ENCODE data around the gene OSBP.
"Not testable (repeated sequence)": the region's sequence is repeated elsewhere in the genome, so short reads cannot be mapped to it uniquely, and the experiment has no call there.

OSBP gene, protein sequence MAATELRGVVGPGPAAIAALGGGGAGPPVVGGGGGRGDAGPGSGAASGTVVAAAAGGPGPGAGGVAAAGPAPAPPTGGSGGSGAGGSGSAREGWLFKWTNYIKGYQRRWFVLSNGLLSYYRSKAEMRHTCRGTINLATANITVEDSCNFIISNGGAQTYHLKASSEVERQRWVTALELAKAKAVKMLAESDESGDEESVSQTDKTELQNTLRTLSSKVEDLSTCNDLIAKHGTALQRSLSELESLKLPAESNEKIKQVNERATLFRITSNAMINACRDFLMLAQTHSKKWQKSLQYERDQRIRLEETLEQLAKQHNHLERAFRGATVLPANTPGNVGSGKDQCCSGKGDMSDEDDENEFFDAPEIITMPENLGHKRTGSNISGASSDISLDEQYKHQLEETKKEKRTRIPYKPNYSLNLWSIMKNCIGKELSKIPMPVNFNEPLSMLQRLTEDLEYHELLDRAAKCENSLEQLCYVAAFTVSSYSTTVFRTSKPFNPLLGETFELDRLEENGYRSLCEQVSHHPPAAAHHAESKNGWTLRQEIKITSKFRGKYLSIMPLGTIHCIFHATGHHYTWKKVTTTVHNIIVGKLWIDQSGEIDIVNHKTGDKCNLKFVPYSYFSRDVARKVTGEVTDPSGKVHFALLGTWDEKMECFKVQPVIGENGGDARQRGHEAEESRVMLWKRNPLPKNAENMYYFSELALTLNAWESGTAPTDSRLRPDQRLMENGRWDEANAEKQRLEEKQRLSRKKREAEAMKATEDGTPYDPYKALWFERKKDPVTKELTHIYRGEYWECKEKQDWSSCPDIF

DNA sequence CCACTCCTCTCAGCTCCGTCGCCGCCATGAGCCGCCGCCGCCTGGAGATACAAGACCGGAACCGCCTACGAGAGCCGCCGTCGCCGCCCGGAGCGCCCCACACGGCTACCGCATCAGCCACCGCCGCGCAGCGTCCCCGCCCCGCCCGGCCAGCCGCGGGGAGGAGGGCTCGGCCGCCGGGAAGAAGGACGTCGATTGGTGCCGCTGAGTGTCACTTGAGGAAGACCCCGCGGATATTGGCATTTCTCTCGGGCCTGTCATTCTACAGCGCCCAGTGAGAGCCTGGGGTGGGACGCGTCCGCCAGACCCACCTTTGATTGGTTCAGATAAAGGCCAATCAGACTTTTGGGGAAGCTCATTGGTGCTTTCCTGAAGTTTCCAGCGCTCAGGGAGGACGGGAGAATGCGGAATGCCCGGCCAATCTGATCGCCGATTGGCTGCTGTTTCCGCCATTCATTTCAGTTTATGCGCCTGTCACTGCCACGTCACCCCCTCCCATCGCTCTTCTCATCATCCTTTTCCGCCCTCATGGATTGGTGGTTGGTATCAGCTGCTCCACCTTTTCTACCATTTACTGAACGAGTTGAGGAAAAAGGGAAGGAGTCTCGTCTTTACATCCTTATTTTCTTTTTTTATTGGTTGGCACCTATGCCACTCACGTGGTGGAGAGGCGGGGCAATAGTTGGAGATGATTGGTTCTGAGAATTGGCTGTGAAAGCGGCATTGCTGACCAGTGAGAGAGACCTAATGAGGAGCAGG is at the start of gene OSBP:
TSS of gene OSBP (minus strand) at position 138 of the 759 bp plus-strand sequence. CDS start at position 28, 110 bp downstream.
- DNase-seq: peak; percentile 92

DNA sequence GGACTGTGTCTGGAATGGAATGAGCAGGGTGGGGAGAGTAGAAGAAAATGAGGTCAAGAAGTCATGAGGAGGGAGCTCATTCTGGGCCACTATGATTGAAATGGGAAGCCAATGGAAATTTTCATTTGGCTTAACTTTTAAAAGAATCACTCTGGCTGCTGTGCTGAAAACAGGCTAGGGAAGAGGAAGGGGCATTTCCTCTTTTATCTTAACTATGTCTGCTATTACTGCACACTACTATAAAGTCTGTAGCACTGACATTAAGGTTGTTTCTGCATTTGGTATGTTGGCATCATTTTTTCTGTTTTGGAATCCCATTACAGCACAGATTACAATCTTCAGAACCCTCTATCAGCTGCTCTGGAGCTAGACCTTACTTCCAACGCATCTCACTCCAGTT is 45.0 kb upstream of the OSBP start:
- no peak for DNase-seq

DNA sequence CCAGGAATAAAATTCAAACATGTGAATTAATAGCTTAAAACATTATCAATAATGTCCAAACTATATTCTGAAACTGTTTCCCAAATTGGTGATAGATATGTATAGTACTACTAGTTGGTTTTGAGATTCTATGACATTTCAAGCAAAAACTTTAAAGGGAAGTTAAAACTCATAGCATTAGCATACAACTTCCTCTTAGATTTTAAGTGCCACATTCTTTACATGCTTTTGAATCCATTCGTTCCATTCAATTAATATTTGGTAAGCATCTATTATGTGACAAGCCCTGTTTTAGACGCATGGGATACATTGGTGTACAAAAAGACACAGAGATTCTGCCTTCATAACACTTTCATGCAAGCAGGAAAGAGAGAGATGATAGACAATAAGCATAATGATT is 44.4 kb upstream of the OSBP start:
- no peak for DNase-seq

DNA sequence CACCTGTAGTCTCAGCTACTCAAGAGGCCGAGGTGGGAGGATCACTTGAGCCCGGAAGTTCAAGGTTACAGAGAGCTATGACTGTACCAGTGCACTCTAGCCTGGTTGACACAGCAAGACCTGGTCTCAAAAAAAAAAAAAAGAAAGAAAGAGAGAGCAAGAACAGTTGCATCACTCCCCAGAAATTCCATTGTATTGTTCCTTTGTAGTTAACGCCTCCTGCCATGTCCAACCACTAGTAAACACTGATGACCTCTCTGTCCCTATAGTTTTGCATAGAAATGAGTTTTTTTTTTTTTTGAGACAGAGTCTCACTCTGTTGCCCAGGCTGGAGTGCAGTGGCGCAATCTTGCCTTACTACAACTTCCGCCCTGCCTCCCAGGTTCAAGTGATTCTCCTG is 42.5 kb upstream of the OSBP start:
- no peak for DNase-seq

DNA sequence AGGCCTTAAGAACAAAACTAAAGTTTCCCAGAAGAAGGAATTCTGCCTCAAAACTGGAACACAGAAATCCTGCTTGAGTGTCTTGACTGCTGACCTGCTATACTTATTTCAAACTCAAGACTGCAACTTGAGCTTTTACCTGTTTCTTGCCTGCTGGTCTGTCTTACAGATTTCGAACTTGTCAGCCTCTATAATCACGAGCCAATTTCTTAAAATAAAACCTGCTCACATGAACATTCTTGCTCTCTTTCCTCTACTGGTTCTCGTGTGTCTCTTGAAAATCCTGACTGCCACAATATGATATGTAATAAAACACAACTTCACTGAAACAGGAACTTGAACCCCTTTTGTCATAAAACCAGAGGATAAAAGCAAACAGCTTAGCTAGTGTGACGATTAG is 39.3 kb upstream of the OSBP start:
- DNase-seq: no peak

DNA sequence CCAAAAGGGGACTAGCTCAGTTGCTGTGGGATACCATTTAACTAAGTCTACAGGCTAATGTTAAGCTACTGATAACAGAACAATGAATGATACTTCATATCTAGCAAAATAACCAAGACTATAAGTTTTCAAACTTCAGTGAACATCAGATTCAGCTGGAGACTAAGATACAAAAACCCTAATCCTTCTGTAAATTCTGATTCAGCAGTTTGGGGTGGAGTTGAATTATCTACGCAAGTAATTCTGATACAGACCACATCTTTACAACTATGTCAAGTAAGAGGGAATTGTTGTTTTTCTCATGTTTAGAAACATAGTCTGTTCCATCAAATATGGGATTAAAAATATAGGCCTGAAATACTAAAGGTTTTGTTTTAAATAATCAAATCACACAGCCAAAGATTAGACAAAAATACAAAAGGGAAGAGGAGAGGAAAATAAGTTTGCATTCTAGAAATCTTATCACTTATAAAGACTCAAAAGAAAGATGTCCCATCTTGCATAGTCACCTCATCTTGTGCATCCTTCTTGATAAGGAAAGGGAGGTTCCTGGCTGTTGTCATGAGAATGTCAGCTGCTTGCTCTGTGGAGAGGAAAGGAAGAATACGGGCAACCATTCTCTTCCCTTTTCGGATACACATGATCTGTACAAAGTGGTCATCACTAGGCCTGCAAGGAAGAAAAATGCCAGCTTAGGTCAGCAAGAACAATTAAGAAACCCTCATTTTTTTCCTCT is 31.8 kb upstream of the OSBP start:
- no peak for DNase-seq

DNA sequence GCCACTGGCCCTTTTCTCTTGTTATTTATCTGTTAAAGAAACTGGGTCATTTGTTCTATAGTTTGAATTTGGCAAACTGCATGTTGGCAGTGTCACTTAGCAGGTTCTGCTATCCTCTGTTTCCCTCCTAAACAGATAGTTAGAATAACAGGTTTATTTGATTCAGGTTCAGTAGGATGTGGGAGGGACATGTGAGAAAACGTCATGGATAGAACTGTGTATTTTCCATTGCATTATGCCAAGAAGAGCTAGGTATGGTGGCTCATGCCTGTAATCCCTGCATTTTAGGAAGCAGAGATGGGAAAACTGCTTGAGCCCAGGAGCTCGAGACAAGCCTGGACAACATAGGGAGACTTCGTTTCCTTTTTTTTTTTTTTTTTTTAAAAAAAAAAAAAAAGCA is 29.0 kb upstream of the OSBP start:
- no peak for DNase-seq

DNA sequence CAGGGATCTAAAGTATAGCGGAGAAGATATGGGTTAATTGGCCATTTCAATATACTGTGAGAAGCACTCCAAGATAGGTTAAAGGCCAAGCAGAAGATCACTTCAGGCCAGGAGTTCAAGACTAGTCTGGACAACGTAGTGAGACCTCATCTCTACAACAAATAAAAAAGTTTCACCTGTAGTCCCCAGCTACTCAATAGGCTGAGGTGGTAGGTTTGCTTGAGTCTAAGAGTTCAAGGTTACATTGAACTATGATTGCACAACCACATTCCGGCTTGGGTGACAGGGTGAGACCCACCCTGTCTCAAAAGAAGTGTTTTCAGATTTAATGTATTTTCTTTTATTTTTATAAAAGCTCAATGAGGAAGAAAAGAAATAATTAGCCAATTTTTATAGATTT is 27.8 kb upstream of the OSBP start:
- DNase-seq: no peak

DNA sequence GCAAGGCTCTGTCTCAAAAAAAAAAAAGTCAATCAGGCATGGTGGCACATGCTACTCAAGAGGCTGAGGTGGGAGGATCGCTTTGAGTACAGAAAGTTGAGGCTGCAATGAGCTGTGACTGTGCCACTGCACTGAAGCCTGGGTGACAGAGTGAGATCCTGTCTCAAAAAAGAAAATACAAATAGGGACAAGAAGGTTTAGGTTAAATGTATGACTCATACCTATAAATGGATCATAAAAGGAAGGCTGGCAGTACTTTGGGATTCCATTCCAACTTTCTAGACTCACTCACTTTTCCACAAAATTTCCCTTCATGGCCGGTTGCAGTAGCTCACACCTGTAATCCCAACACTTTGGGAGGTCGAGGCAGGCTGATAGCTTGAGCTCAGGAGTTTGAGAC is 25.6 kb upstream of the OSBP start:
- no peak for DNase-seq

DNA sequence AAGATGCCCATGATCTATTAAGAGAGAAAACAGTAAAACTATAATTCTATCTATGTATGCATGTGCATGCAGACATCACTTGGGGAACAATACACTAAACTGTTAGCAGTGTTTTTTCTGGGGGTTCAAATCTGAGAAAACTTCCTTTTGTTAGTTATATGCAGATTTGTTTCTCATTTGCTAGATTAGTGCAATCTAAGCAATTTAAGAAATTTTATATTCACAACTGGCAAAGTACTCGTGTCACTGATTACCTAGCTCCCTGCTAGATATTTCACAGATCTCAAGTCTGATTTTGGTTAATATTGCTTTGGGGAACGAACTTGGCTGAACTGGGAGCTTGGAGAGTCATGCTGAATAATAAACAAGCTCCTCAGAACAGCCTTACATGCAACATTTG is 14.9 kb upstream of the OSBP start:
- DNase-seq: no peak

DNA sequence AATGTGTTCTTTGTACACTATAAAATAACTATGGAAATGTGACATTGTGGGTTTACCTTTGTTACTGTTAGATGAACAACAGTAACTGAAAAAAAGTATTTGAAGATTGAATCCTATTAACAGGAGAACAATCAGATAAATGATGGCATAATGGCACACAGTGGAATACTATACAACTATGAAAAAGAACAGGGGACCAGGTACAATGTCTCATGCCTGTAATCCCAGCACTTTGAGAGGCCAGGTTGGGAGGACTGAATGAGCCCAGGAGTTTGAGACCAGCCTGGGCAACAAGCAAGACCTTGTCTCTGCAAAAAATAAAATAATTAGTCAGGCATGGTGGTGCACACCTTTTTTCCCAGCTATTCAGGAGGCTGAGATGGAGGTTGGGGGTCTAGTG is 14.4 kb upstream of the OSBP start:
- DNase-seq: no peak

DNA sequence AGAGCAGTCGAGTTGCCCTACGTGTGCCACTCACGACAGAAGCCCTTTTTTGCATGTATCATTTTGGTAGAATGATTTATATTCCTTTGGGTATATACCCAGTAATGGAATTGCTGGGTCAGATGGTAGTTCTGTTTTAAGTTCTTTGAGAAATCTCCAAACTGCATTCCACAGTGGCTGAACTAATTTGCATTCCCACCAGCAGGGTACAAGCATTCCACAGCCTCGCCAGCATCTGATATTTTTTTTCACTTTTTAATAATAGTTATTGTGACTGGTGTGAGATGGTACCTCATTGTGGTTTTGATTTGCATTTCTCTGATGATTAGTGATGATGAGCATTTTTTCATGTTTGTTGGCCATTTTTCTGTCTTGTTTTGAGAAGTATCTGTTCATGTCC is 11.4 kb upstream of the OSBP start:
- DNase-seq: not testable (repeated sequence)

DNA sequence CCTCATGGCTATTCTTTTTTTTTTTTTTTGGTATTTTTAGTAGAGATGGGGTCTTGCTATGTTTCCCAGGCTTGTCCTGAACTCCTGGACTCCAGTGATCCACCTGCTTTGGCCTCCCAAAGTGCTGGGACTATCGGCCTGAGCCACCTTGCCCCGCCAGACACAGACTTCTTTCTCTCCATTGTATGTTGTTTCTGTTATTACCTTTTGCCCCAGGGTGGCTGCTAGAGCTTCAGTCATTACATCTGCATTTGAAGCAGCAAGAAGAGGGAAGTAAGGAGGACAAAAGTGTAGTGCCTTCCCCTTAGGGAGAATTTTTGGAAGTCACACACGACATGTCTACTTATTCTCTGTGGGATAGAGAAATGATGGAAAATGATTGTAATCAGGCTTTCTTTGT is 10.1 kb upstream of the OSBP start:
- no peak for DNase-seq

DNA sequence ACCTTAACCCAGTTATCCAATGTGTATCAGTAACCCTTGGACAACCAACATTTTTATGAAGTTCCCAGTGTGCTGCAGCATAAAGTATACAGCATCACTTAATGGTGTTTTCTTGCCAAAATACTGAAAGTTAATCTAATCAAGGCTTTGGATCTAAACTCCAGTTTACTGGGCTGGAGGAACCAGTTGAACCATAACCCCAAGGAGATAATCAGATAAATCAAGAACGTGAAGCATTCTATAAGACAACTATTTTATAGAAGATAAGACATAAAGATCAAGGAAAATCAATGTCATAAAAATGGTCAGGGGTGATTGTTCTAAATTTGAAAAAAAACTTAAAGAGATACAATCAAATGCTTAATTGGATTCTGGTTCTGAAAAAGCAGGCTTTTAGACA is 2.3 kb upstream of the OSBP start:
- DNase-seq: no peak

DNA sequence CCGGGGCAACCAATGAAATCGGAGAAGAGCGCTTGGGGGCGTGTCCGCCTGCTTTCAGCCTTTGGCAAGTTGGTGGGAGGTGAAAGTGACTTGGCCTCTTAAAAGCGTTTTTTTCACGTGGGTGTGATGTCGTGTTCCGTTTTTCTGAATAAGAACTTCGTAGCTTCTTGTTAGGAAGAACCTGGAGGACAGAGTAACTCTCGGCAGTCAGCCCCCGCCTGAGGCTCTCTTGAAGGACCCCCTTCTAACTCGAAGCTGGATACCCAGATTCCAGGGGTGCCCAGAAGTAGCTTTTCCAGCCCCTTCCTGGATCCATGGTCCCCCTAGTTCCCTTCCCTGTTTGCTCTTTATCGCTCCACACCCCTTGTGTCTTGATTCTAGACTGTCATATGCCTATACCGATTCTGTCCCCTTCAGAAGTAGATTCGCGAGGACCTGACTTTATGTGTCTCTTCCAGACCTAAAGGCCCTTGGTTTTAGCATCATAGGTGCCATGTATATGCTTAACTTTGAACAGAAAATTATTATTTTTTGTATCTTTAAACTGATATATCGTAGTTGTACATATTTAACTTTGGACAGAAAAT is 915 bp upstream of the OSBP start:
- DNase-seq: no peak

DNA sequence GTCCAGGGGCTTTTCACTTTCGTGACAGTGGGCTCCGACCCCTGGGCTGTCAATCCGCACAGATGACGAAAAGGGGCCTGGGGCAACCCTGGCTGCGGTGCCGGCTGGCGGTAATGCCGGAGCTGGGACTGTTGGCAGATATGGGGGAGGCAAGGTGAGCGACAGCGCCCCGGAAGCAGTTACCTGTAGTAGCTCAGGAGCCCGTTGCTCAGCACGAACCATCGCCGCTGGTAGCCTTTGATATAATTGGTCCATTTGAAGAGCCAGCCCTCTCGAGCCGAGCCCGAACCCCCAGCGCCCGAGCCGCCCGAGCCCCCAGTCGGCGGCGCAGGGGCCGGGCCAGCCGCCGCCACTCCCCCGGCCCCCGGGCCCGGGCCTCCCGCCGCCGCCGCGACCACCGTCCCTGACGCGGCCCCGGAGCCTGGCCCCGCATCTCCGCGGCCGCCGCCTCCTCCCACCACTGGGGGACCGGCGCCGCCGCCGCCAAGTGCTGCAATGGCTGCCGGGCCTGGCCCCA is 396 bp downstream of the OSBP start:
- peak; percentile 73 for DNase-seq

DNA sequence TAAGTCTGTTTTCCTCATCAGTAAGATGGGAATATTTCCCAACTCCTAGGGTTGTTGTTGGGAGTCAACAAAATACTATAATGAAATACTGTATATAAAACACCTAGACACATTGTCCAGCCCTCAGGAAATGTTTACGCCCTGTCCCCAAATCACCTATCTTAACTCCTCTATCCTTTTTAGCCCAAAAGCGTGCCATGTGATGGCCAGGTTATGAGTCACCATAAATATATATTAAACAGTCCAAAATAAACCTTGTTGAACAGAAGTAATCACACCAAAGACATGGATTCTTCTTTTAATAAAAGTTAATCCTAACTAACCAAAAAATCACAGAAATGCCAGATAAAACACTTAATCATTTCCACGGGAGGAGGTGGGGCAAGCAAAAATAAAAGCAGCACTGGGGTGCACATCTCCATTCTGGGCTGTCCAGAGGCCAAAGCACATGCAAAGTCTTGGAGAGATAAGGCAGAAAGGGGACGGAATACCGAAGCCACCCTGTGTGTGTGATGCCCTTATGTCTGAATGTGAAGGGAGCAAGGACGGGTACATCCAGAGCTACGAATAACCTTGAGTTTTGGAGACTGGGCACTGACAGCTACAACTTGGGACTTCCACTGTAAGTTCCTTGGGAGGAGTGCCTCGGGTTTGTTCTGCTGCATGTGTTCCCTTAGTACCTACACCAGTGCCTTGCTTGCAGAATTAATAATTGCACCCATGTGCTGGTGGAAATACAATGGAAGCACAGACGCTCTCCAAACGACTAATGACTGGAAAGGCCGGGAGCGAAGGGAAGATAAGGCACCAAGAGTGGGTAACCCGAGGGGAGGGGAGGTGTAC is 1.1 kb downstream of the OSBP start:
- DNase-seq: no peak

DNA sequence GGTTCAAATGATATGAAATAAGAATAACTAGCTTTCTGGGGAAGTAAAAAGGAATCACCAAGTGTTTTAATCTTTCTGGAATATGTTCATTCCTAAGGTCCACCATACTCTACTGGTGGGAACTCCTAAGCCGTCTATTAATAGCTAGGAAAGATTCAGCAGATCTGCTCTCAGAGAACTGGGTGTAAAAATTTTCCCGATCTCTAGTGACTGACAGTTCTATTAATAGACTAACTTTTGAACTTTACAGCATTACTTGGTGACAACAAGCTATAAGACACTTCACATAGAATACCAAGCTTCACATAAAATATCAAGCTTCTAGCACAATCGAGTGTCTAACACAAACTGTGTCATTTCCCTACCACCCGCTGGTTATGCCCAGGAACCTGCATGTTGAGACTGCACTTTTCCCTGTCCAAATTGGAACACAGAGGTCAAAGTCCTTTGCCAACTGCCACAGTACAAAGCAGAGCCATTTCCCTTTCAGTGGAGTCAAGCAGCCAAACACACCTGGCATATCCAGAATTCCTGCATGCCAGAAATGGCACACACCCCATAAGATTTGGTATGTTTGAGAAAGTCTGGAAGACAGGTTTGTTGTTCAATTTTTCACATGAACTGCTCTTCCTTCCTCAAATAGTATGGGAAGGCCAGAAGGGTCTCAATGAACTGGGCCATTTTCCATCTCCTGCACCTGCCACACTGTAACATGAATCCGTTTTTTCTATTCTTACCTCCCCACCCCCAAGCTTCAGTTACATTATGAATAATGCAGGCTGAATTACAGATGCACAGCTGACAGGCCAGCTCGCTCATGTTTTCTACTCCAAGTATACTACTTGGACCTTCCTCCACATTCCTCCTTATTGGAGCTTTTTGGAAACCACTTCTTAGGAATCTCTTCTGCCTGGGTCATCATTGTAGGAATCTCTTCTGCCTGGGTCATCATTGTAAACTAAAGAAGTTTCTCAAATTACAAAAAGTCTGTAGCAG is 3.7 kb downstream of the OSBP start:
- no peak for DNase-seq

DNA sequence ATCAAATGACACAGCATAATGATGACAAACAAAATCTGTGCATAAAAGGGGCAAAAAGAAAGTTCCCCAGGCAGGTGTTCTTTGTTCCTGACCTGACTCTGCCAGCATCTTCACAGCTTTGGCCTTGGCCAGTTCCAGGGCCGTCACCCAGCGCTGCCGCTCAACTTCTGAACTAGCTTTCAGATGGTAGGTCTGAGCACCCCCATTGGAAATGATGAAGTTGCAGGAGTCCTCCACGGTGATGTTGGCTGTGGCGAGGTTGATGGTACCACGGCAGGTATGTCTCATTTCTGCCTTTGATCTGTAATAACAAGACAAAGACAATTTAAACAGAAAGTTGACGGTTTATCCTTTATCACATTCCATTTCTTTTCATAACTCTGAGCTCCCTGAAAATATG is 5.3 kb downstream of the OSBP start:
- DNase-seq: no peak

All from activated T-cell treated with anti-CD3 and anti-CD28 coated beads, Interleukin-2, amount 50 U/mL, for 1 hour (primary cell).